Measurements from ENCODE around the gene TOB1. TPM values are rescaled to one million over a fixed set of nuclear protein-coding genes. Genes with fewer than 3 reads are reported as not detected.

The TOB1 gene
- total and polyA plus RNA-seq, 9 of the 15 experiments (the other 6 are each of a cell fraction or from before 2014, with no cell fraction given): 4.8 to 63.7 (median 13.2) TPM

DNA sequence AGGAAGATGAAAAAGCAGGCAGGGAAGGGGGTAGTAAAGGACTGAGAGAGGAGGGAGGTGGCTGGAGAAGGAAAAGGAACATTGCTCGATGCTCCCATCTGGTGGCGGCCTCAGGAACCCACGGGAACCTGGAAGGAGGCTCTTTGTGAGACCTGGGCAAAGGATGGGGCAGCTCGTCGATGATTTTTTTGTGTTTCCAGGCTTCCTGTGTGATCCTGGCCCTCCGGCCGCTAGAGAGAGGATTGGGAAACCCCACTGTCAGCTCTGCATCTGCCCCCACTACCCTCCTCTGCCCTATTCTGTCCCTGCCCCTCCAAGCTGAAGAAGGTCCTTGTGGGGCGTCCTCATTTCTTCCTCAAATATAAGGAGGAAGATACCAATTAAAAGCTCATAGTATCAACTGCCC, 24.2 kb downstream of the TOB1 start (continued):
- TF ChIP-seq DEAF1 (CRISPR knock-in tag; IDR thresholded peaks at IDR 0.05): peak; percentile 68
- TF ChIP-seq ZBTB49 (CRISPR knock-in tag; IDR thresholded peaks at IDR 0.05; ENCODE audit: borderline replicate concordance): no peak
- TF ChIP-seq, protein P1, sequence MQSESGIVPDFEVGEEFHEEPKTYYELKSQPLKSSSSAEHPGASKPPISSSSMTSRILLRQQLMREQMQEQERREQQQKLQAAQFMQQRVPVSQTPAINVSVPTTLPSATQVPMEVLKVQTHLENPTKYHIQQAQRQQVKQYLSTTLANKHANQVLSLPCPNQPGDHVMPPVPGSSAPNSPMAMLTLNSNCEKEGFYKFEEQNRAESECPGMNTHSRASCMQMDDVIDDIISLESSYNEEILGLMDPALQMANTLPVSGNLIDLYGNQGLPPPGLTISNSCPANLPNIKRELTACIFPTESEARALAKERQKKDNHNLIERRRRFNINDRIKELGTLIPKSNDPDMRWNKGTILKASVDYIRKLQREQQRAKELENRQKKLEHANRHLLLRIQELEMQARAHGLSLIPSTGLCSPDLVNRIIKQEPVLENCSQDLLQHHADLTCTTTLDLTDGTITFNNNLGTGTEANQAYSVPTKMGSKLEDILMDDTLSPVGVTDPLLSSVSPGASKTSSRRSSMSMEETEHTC (IDR thresholded peaks at IDR 0.05): no peak
- no peak for TF ChIP-seq XRCC4 (IDR thresholded peaks at IDR 0.05; ENCODE audit: extremely low read depth, insufficient read depth, insufficient read length)
- TF ChIP-seq, protein P2, sequence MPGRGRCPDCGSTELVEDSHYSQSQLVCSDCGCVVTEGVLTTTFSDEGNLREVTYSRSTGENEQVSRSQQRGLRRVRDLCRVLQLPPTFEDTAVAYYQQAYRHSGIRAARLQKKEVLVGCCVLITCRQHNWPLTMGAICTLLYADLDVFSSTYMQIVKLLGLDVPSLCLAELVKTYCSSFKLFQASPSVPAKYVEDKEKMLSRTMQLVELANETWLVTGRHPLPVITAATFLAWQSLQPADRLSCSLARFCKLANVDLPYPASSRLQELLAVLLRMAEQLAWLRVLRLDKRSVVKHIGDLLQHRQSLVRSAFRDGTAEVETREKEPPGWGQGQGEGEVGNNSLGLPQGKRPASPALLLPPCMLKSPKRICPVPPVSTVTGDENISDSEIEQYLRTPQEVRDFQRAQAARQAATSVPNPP (IDR thresholded peaks at IDR 0.05; ENCODE audit: borderline replicate concordance, insufficient read depth, insufficient read length): no peak
- TF ChIP-seq MAZ (CRISPR knock-in tag; conservative IDR thresholded peaks at IDR 0.05 in 1 of 2, IDR thresholded peaks at IDR 0.05 in 1 of 2): peak in 1 of 2 experiments; percentile 35; a peak in 1 of 4 replicates
- TF ChIP-seq POLR2B (IDR thresholded peaks at IDR 0.05; ENCODE audit: low read depth, partially characterized antibody): no peak
- TF ChIP-seq REST (IDR thresholded peaks at IDR 0.05; ENCODE audit: borderline replicate concordance): peak; percentile 89
- TF ChIP-seq REST (CRISPR knock-in tag; IDR thresholded peaks at IDR 0.05; ENCODE audit: low read depth): no peak
- TF ChIP-seq, protein P3, sequence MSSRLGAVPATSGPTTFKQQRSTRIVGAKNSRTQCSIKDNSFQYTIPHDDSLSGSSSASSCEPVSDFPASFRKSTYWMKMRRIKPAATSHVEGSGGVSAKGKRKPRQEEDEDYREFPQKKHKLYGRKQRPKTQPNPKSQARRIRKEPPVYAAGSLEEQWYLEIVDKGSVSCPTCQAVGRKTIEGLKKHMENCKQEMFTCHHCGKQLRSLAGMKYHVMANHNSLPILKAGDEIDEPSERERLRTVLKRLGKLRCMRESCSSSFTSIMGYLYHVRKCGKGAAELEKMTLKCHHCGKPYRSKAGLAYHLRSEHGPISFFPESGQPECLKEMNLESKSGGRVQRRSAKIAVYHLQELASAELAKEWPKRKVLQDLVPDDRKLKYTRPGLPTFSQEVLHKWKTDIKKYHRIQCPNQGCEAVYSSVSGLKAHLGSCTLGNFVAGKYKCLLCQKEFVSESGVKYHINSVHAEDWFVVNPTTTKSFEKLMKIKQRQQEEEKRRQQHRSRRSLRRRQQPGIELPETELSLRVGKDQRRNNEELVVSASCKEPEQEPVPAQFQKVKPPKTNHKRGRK (tag; IDR thresholded peaks at IDR 0.05): no peak
- no peak for TF ChIP-seq TARDBP (IDR thresholded peaks at IDR 0.05)

All from K562 (cell line).